Keratinocyte (primary cell): ENCODE results near the gene ZNF808. TPM values are rescaled to one million over a fixed set of nuclear protein-coding genes. Genes with fewer than 3 reads are reported as not detected.
"Not testable (repeated sequence)": the region's sequence is repeated elsewhere in the genome, so short reads cannot be mapped to it uniquely, and the experiment has no call there.

Source experiments
- DNase-seq: peaks from one replicate; pipeline ENCODE4 v3.0.0-alpha.2; 2011; ENCODE audit warnings: low read depth, missing footprints, low spot score
- FAIRE-seq: peaks from 2 replicates; lab custom pipeline; 2011; peaks lifted over from hg19 to GRCh38; lab: Jason Lieb, UNC
- H2AFZ ChIP-seq: 2 replicates; pipeline ENCODE4 v1.6.0; 2012; ENCODE audit warnings: low read length, control low read depth, inconsistent platforms; ENCODE audit not compliant: control insufficient read depth
- H3K27ac ChIP-seq: 2 replicates; pipeline ENCODE4 v1.5.1; 2011; ENCODE audit warnings: low read length; ENCODE audit not compliant: control insufficient read depth, insufficient read depth
- H3K27me3 ChIP-seq: 3 replicates; pipeline ENCODE4 v1.6.0; 2011; ENCODE audit warnings: low read length; ENCODE audit not compliant: control insufficient read depth, insufficient read depth; ENCODE audit errors: extremely low read depth
- H3K36me3 ChIP-seq, 2 experiments: 2 replicates in 1 of 2; 3 replicates in 1 of 2; pipeline ENCODE4 v1.5.1; 2011; ENCODE audit warnings: low read length in 2 of 2, mild to moderate bottlenecking in 1 of 2; ENCODE audit not compliant: control insufficient read depth in 2 of 2, insufficient read depth in 2 of 2; ENCODE audit errors: extremely low read depth in 1 of 2
- H3K4me1 ChIP-seq: 3 replicates; pipeline ENCODE4 v1.5.1; 2011; ENCODE audit warnings: low read length; ENCODE audit not compliant: control insufficient read depth, insufficient read depth; ENCODE audit errors: extremely low read depth
- H3K4me2 ChIP-seq: 3 replicates; pipeline ENCODE4 v1.6.0; 2011; ENCODE audit warnings: low read depth, low read length; ENCODE audit not compliant: control insufficient read depth, insufficient read depth; ENCODE audit errors: extremely low read depth
- H3K4me3 ChIP-seq, 3 experiments: fragments of 200-600 bp in 1 of 3; sonication (generic) in 1 of 3; 2 replicates in 2 of 3; 3 replicates in 1 of 3; pipeline ENCODE4 v1.5.1; 2011 to 2016; ENCODE audit warnings: low read length in 3 of 3, mild to moderate bottlenecking in 3 of 3, control low read depth in 2 of 3, inconsistent platforms in 1 of 3, low read depth in 1 of 3, mixed read lengths in 1 of 3, mixed run types in 1 of 3, moderate library complexity in 1 of 3; ENCODE audit not compliant: control insufficient read depth in 2 of 3, insufficient read depth in 2 of 3; ENCODE audit errors: extremely low read depth in 1 of 3
- H3K79me2 ChIP-seq: 2 replicates; pipeline ENCODE4 v1.6.0; 2012; ENCODE audit warnings: low read length; ENCODE audit not compliant: control insufficient read depth, insufficient read depth
- H3K9ac ChIP-seq: 3 replicates; pipeline ENCODE4 v1.6.0; 2011; ENCODE audit warnings: low read length; ENCODE audit not compliant: control insufficient read depth, insufficient read depth; ENCODE audit errors: extremely low read depth
- H3K9me1 ChIP-seq: 3 replicates; pipeline ENCODE4 v1.6.0; 2011; ENCODE audit warnings: low read length; ENCODE audit not compliant: control insufficient read depth, insufficient read depth; ENCODE audit errors: extremely low read depth
- H3K9me3 ChIP-seq: 2 replicates; pipeline ENCODE4 v1.5.1; 2012; ENCODE audit warnings: low read depth, low read length; ENCODE audit not compliant: control insufficient read depth
- H4K20me1 ChIP-seq: 3 replicates; pipeline ENCODE4 v1.6.0; 2011; ENCODE audit warnings: low read length; ENCODE audit not compliant: control insufficient read depth, insufficient read depth; ENCODE audit errors: extremely low read depth
- CTCF ChIP-seq, 3 experiments: IDR thresholded peaks in 1 of 3; conservative IDR thresholded peaks in 1 of 3; optimal IDR thresholded peaks in 1 of 3; 2 replicates in 2 of 3; 3 replicates in 1 of 3; pipeline versions ENCODE3 to v1.5.1; 2011; ENCODE audit warnings: low read length in 3 of 3, mild to moderate bottlenecking in 3 of 3, moderate library complexity in 2 of 3, control low read depth in 1 of 3, inconsistent platforms in 1 of 3; ENCODE audit not compliant: insufficient read depth in 2 of 3; ENCODE audit errors: extremely low read depth in 1 of 3
- EZH2 ChIP-seq: IDR thresholded peaks from one replicate; pipeline ENCODE4 v1.6.1; 2012; ENCODE audit warnings: inconsistent platforms, mild to moderate bottlenecking, low read length, moderate library complexity
- dilution Hi-C: fragments of 300-500 bp; cut with MboI; formaldehyde crosslinking; loops from one replicate; pipeline ENCODE4 v1.7.0; 2020; ENCODE audit warnings: low sequenced_read_pairs; ENCODE audit not compliant: extremely low pct_ligation_motif_present
- polyA minus RNA-seq, 3 experiments: library from RNA; depleted of rRNA, polyadenylated mRNA; stranded (reverse); fragments of >200 nt; gene quantifications; 1 replicate in 1 of 3; 2 replicates in 1 of 3; 3 replicates in 1 of 3; pipeline ENCODE4 v1.2.3, GENCODE V29; 2011
- polyA plus RNA-seq, 5 experiments: library from polyadenylated mRNA; depleted of rRNA in 3 of 5; stranded (reverse) in 3 of 5; stranded (forward) in 1 of 5; unstranded in 1 of 5; fragments of >200 nt; gene quantifications; 1 replicate in 1 of 5; 2 replicates in 3 of 5; 3 replicates in 1 of 5; pipeline versions ENCODE4 v1.2.1 to v1.2.3, GENCODE V29; 2011 to 2012; ENCODE audit warnings: missing spikeins in 2 of 5, low read depth in 1 of 5, low replicate concordance in 1 of 5

Gene ZNF808
- polyA plus RNA-seq (5.7 to 6.8 TPM (median 5.8 TPM) in 3 replicates), polyA minus RNA-seq (6.9 to 29.1 TPM (median 16.7 TPM) in 3 replicates)
- polyA plus RNA-seq (2011; ENCODE audit: low read depth): 5.4 TPM
- 2.7 and 5.4 TPM in 2 replicates for polyA plus RNA-seq (2011; cell fraction: cytosol; rRNA removed)
- 14.1 and 15.9 TPM in 2 replicates for polyA plus RNA-seq (2011; cell fraction: nucleus; rRNA removed)
- 2.7 and 3.9 TPM in 2 replicates for polyA plus RNA-seq (2012; ENCODE audit: low replicate concordance)
- 8.2 TPM for polyA minus RNA-seq (2011; cell fraction: cytosol; rRNA and poly(A)+ RNA removed)
- polyA minus RNA-seq (2011; cell fraction: nucleus; rRNA and poly(A)+ RNA removed): 16.4 and 32.1 TPM in 2 replicates

GRCh38 chr19:52527134-52527955, at the start of gene ZNF808:
Gene ZNF808 (plus strand): TSS chr19:52527668. CDS start chr19:52543285, 15,617 bp downstream.
- no peak for FAIRE-seq
- H3K27me3 ChIP-seq: no peaks in the 10 kb centered on the region
- H3K27ac ChIP-seq: peak within 1 kb of the TSS; percentile 81

GRCh38 chr19:52484111-52484743, 43.2 kb upstream of the ZNF808 start:
- H3K27ac ChIP-seq, H3K4me3 ChIP-seq, H3K79me2 ChIP-seq, H3K36me3 ChIP-seq, H3K9ac ChIP-seq, H3K9me3 ChIP-seq, H3K4me1 ChIP-seq, DNase-seq, H2AFZ ChIP-seq, dilution Hi-C loops, H3K27me3 ChIP-seq, H3K4me2 ChIP-seq, H3K9me1 ChIP-seq, FAIRE-seq, H4K20me1 ChIP-seq: not testable (repeated sequence)

More at GRCh38 chr19:52527134-52527955, at the start of gene ZNF808:
- DNase-seq: peak; percentile 48
- Histone ChIP-seq H3K79me2 (peaks cover 25% of the 10 kb centered on the region), H3K4me2 (peak within 1 kb of the TSS; percentile 87), H3K9me1 (no peaks in the 10 kb centered on the region), H3K36me3 (peaks cover 1 to 2% of the 10 kb centered on the region in 2 experiments), H3K4me3 (peak within 1 kb of the TSS; percentile 63 to 75 (median 71)), H2AFZ (peak within 1 kb of the TSS; percentile 86), H3K9me3 (peaks cover 4% of the 10 kb centered on the region), H3K4me1 (peaks cover 5% of the 10 kb centered on the region), H4K20me1 (no peaks in the 10 kb centered on the region), H3K9ac (peak within 1 kb of the TSS; percentile 85)
- TF ChIP-seq CTCF (optimal IDR thresholded peaks at IDR 0.05 in 1 of 3, IDR thresholded peaks at IDR 0.05 in 1 of 3, conservative IDR thresholded peaks at IDR 0.05 in 1 of 3; ENCODE audit: extremely low read depth in 1 of 3, insufficient read depth in 2 of 3, low read length in 3 of 3): peak; percentile 37 to 78 (median 57)
- TF ChIP-seq EZH2: no peak
- dilution Hi-C loops: no loop called here

GRCh38 chr19:52485064-52485463, 42.4 kb upstream of the ZNF808 start:
- H3K27me3 ChIP-seq, H2AFZ ChIP-seq, H3K9ac ChIP-seq, H3K9me3 ChIP-seq, FAIRE-seq, H4K20me1 ChIP-seq, H3K4me2 ChIP-seq, H3K79me2 ChIP-seq, H3K9me1 ChIP-seq, DNase-seq, H3K27ac ChIP-seq, H3K4me3 ChIP-seq, H3K4me1 ChIP-seq, dilution Hi-C loops, H3K36me3 ChIP-seq: not testable (repeated sequence)
